Measurements from ENCODE around the gene TRMT2A. TPM values are rescaled to one million over a fixed set of nuclear protein-coding genes. Genes with fewer than 3 reads are reported as not detected.
A peak's percentile ranks its signal among the peaks of the same experiment; 100 is the strongest.

The TRMT2A gene
- total RNA-seq, 1 donor from 2014 or later: 44.8 TPM

GRCh38 chr22:20105456-20106204, 11.4 kb downstream of the TRMT2A start:
- Mint-ChIP-seq H3K36me3 (ENCODE audit: low read depth, unreplicated experiment) (peaks cover 34% of the 10 kb centered on the region), H3K4me3 (ENCODE audit: unreplicated experiment) (no peak overlapping the region), H3K27ac (ENCODE audit: unreplicated experiment) (no peak overlapping the region), H3K4me1 (ENCODE audit: unreplicated experiment) (no peaks in the 10 kb centered on the region), H3K9me3 (ENCODE audit: unreplicated experiment) (no peaks in the 10 kb centered on the region), H3K27me3 (ENCODE audit: unreplicated experiment) (peaks cover 18% of the 10 kb centered on the region)
- no peak for DNase-seq (ENCODE audit: low spot score)
- no peak for TF ChIP-seq CTCF (IDR thresholded peaks at IDR 0.05; ENCODE audit: unreplicated experiment)

- Mint-ChIP-seq H3K4me1 (ENCODE audit: unreplicated experiment) (no peaks in the 10 kb centered on the region), H3K4me3 (ENCODE audit: unreplicated experiment) (peak overlapping the region; percentile 17), H3K27ac (ENCODE audit: unreplicated experiment) (no peak overlapping the region), H3K27me3 (ENCODE audit: unreplicated experiment) (peaks cover 7% of the 10 kb centered on the region), H3K36me3 (ENCODE audit: low read depth, unreplicated experiment) (peaks cover 48% of the 10 kb centered on the region), H3K9me3 (ENCODE audit: unreplicated experiment) (no peaks in the 10 kb centered on the region)
- TF ChIP-seq CTCF (IDR thresholded peaks at IDR 0.05; ENCODE audit: unreplicated experiment): peak; percentile 19
- no peak for DNase-seq (ENCODE audit: low spot score)
Observed at GRCh38 chr22:20102203-20102780, 14.7 kb downstream of the TRMT2A start.

GRCh38 chr22:20101638-20102037, 15.4 kb downstream of the TRMT2A start:
- H3K4me3 Mint-ChIP-seq (ENCODE audit: unreplicated experiment): no peak overlapping the region
- no peaks in the 10 kb centered on the region for H3K4me1 Mint-ChIP-seq (ENCODE audit: unreplicated experiment)
- peaks cover 49% of the 10 kb centered on the region for H3K36me3 Mint-ChIP-seq (ENCODE audit: low read depth, unreplicated experiment)
- H3K9me3 Mint-ChIP-seq (ENCODE audit: unreplicated experiment): no peaks in the 10 kb centered on the region
- peaks cover 7% of the 10 kb centered on the region for H3K27me3 Mint-ChIP-seq (ENCODE audit: unreplicated experiment)
- H3K27ac Mint-ChIP-seq (ENCODE audit: unreplicated experiment): no peak overlapping the region
- DNase-seq (ENCODE audit: low spot score): no peak
- no peak for TF ChIP-seq CTCF (IDR thresholded peaks at IDR 0.05; ENCODE audit: unreplicated experiment)

GRCh38 chr22:20099099-20099711, 17.8 kb downstream of the TRMT2A start:
- Mint-ChIP-seq H3K27ac (ENCODE audit: unreplicated experiment) (no peak overlapping the region), H3K36me3 (ENCODE audit: low read depth, unreplicated experiment) (peaks cover 65% of the 10 kb centered on the region), H3K4me1 (ENCODE audit: unreplicated experiment) (no peaks in the 10 kb centered on the region), H3K9me3 (ENCODE audit: unreplicated experiment) (no peaks in the 10 kb centered on the region), H3K4me3 (ENCODE audit: unreplicated experiment) (no peak overlapping the region), H3K27me3 (ENCODE audit: unreplicated experiment) (peaks cover 7% of the 10 kb centered on the region)
- TF ChIP-seq CTCF (IDR thresholded peaks at IDR 0.05; ENCODE audit: unreplicated experiment): no peak
- no peak for DNase-seq (ENCODE audit: low spot score)

Data from endothelial cell (in vitro differentiated cells).